ENCODE measurements around the gene KCNB1. TPM values are rescaled to one million over a fixed set of nuclear protein-coding genes. Genes with fewer than 3 reads are reported as not detected.

KCNB1 gene
- total and polyA plus RNA-seq, 2 donors (not counting 1 experiment from before 2014, with no cell fraction given) = under 0.01 to 0.07 TPM

DNA sequence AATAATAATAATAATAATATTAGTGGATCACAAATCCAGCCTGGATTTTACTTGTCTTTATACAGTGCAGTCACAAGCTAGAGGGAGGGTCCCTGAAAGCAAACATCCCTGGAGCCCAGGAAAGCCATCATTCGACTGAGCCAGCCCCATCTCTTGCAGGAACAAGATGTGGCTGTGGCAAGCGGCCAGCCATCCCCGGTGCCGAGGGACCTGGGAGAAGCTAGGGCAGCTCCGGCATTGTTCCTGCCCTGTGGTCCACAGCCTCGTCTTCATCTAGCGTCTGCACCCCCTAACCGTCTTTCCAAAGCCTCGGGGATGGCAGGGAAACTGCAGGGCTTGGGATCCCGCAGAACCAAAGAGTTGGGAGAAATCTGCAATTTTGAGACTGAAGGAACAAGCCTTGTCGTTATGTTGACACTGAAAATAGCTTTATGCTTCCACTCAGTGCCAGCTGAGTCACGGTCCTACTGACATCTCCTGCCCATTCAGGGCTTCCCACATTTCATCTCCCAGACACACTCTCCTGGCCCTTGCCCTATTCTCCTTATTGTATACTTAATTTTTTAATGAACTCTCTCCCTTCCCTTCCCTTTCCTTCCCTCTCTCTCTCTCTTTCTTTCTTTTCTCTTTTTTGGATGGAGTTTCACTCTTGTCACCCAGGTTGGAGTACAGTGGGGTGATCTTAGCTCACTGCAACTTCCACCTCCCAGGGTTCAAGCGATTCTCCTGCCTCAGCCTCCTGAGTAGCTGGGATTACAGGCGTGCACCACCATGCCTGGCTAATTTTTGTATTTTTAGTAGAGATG, 142.1 kb downstream of the KCNB1 start:
- Histone ChIP-seq H3K36me3 (ENCODE audit: control insufficient read depth, insufficient read depth, low read length) (no peaks in the 10 kb centered on the region), H3K4me3 (replicated peaks in 1 of 4; ENCODE audit: control extremely low read depth in 1 of 4, insufficient read depth in 1 of 4, low read depth in 3 of 4, low read length in 4 of 4) (no peak overlapping the region), H3K27me3 (ENCODE audit: control insufficient read depth, insufficient read depth, low read length) (no peaks in the 10 kb centered on the region), H3K9me3 (ENCODE audit: control insufficient read depth, insufficient read depth, low read depth, low read length) (no peaks in the 10 kb centered on the region), H4K20me1 (ENCODE audit: control insufficient read depth, extremely low read depth, insufficient read depth, low read length) (no peaks in the 10 kb centered on the region), H2AFZ (ENCODE audit: low read length) (peak overlapping the region; percentile 50), H3K9ac (ENCODE audit: insufficient read depth, low read length) (no peak overlapping the region), H3K79me2 (ENCODE audit: control insufficient read depth, insufficient read depth, low read length) (no peaks in the 10 kb centered on the region), H3K27ac (ENCODE audit: insufficient read depth, low read length) (no peak overlapping the region), H3K4me2 (ENCODE audit: extremely low read depth, insufficient read depth, low read length) (peak overlapping the region; percentile 49), H3K4me1 (ENCODE audit: control insufficient read depth, extremely low read depth, insufficient read depth, low read length) (peaks cover 5% of the 10 kb centered on the region)
- DNase-seq (ENCODE audit: low read depth in 2 of 2) = peak in 1 of 2 donors; percentile 17
- TF ChIP-seq, protein P1, sequence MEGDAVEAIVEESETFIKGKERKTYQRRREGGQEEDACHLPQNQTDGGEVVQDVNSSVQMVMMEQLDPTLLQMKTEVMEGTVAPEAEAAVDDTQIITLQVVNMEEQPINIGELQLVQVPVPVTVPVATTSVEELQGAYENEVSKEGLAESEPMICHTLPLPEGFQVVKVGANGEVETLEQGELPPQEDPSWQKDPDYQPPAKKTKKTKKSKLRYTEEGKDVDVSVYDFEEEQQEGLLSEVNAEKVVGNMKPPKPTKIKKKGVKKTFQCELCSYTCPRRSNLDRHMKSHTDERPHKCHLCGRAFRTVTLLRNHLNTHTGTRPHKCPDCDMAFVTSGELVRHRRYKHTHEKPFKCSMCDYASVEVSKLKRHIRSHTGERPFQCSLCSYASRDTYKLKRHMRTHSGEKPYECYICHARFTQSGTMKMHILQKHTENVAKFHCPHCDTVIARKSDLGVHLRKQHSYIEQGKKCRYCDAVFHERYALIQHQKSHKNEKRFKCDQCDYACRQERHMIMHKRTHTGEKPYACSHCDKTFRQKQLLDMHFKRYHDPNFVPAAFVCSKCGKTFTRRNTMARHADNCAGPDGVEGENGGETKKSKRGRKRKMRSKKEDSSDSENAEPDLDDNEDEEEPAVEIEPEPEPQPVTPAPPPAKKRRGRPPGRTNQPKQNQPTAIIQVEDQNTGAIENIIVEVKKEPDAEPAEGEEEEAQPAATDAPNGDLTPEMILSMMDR (conservative IDR thresholded peaks at IDR 0.05 in 1 of 2, IDR thresholded peaks at IDR 0.05 in 1 of 2; ENCODE audit: low read depth in 1 of 2, low read length in 2 of 2) = no peak
- TF ChIP-seq EZH2 (IDR thresholded peaks at IDR 0.05; ENCODE audit: low read length, missing control alignments) = no peak

DNA sequence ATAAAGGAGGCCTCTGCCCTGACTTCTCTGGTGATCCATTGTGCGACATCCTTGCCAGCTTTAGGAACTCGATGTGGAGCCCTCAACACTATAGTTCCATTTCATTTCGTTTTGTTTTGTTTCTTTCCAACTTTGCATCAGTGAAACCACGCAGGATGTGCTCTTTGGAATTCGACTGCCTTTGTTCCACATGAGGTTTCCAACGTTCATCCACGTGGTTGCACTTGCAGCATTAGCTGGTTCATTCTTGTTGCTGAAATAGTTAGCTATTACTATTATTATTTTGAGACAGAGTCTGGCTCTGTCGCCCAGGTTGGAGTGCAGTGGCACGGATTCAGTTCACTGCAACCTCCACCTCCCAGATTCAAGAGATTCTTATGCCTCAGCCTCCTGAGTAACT, 143.3 kb downstream of the KCNB1 start:
- no peak overlapping the region for H3K4me3 ChIP-seq (replicated peaks in 1 of 4; ENCODE audit: control extremely low read depth in 1 of 4, insufficient read depth in 1 of 4, low read depth in 3 of 4, low read length in 4 of 4)
- no peaks in the 10 kb centered on the region for H3K9me3 ChIP-seq (ENCODE audit: control insufficient read depth, insufficient read depth, low read depth, low read length)
- H3K27ac ChIP-seq (ENCODE audit: insufficient read depth, low read length) = no peak overlapping the region
- no peak for TF ChIP-seq EZH2 (IDR thresholded peaks at IDR 0.05; ENCODE audit: low read length, missing control alignments)
- TF ChIP-seq, protein P1 (conservative IDR thresholded peaks at IDR 0.05 in 1 of 2, IDR thresholded peaks at IDR 0.05 in 1 of 2; ENCODE audit: low read depth in 1 of 2, low read length in 2 of 2) = no peak
- H2AFZ ChIP-seq (ENCODE audit: low read length) = no peak overlapping the region
- no peak overlapping the region for H3K9ac ChIP-seq (ENCODE audit: insufficient read depth, low read length)
- DNase-seq (ENCODE audit: low read depth in 2 of 2) = no peak
- no peaks in the 10 kb centered on the region for H3K4me1 ChIP-seq (ENCODE audit: control insufficient read depth, extremely low read depth, insufficient read depth, low read length)
- no peaks in the 10 kb centered on the region for H3K27me3 ChIP-seq (ENCODE audit: control insufficient read depth, insufficient read depth, low read length)
- H3K36me3 ChIP-seq (ENCODE audit: control insufficient read depth, insufficient read depth, low read length) = no peaks in the 10 kb centered on the region
- H4K20me1 ChIP-seq (ENCODE audit: control insufficient read depth, extremely low read depth, insufficient read depth, low read length) = no peaks in the 10 kb centered on the region
- H3K4me2 ChIP-seq (ENCODE audit: extremely low read depth, insufficient read depth, low read length) = no peak overlapping the region
- no peaks in the 10 kb centered on the region for H3K79me2 ChIP-seq (ENCODE audit: control insufficient read depth, insufficient read depth, low read length)

DNA sequence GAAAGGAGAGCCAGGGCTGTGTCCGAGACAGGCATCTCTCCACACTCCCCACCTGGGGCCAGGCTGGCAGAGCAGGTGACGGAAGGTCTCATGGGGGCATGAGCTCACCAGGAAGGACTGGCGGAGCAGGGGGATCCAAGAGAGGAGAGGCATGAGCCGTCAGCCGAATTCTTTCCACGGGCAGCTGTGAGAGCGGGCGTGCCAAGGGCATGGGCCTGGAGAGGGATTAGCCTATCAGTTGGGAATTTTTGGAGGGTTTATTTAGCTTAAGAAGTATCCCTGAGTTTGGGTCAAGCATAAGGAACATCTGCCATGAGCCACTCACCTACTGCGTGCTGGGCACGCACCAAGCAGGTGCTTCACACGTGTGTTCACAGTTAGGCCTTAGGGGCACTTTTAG, 144.4 kb downstream of the KCNB1 start:
- no peak overlapping the region for H3K9ac ChIP-seq (ENCODE audit: insufficient read depth, low read length)

More for the DNA sequence above, 144.4 kb downstream of the KCNB1 start:
- no peaks in the 10 kb centered on the region for H3K79me2 ChIP-seq (ENCODE audit: control insufficient read depth, insufficient read depth, low read length)
- no peaks in the 10 kb centered on the region for H3K36me3 ChIP-seq (ENCODE audit: control insufficient read depth, insufficient read depth, low read length)
- no peaks in the 10 kb centered on the region for H3K27me3 ChIP-seq (ENCODE audit: control insufficient read depth, insufficient read depth, low read length)
- no peak for DNase-seq (ENCODE audit: low read depth in 2 of 2)
- no peaks in the 10 kb centered on the region for H4K20me1 ChIP-seq (ENCODE audit: control insufficient read depth, extremely low read depth, insufficient read depth, low read length)
- no peak for TF ChIP-seq EZH2 (IDR thresholded peaks at IDR 0.05; ENCODE audit: low read length, missing control alignments)
- TF ChIP-seq, protein P1 (conservative IDR thresholded peaks at IDR 0.05 in 1 of 2, IDR thresholded peaks at IDR 0.05 in 1 of 2; ENCODE audit: low read depth in 1 of 2, low read length in 2 of 2) = no peak
- no peak overlapping the region for H3K4me3 ChIP-seq (replicated peaks in 1 of 4; ENCODE audit: control extremely low read depth in 1 of 4, insufficient read depth in 1 of 4, low read depth in 3 of 4, low read length in 4 of 4)
- no peak overlapping the region for H3K4me2 ChIP-seq (ENCODE audit: extremely low read depth, insufficient read depth, low read length)
- no peak overlapping the region for H3K27ac ChIP-seq (ENCODE audit: insufficient read depth, low read length)
- no peaks in the 10 kb centered on the region for H3K4me1 ChIP-seq (ENCODE audit: control insufficient read depth, extremely low read depth, insufficient read depth, low read length)
- H3K9me3 ChIP-seq (ENCODE audit: control insufficient read depth, insufficient read depth, low read depth, low read length) = no peaks in the 10 kb centered on the region
- H2AFZ ChIP-seq (ENCODE audit: low read length) = no peak overlapping the region

All from fibroblast of lung (primary cell).